ENCODE data around the gene SEPTIN8. TPM values are rescaled to one million over a fixed set of nuclear protein-coding genes. Genes with fewer than 3 reads are reported as not detected.

Gene SEPTIN8
- total and polyA plus RNA-seq, 2 of the 8 experiments (the other 6 are each of a cell fraction or from before 2014, with no cell fraction given), result 21.2 to 33.0 TPM

DNA sequence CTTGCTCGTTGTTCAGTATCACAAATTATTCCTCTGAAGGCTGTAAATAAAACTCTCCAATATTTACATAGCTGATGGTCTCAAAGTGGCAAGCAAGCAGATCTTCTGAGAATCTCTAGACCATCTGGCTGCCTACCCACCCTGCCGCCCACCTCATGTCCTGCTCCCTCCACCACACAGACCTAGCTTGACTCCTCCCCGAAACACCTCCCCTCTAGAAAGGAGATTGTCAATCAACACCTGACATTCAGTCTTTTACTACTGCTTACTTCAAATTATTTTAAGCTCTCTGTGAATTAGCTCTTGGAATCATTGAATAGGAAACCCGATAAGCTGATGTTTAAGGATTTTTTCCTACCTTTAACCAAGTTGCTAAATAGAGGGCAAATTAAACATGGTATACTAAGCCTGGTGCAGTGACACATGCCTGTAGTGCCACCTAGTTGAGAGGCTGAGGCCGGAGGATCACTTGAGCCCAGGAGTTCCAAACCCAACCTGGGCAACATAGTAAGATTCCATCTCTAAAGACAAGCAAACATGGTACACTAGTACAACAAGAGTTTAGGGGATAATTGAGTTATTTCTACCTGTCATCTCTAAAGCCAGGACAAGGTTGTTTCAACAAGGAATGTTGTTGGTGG, 25.1 kb upstream of the SEPTIN8 start:
- peaks cover 0 to 3% (median 1%) of the 10 kb centered on the region in 4 experiments; a peak in 5 of 7 replicates for H3K4me1 ChIP-seq (replicated peaks in 1 of 4; ENCODE audit: control insufficient read depth in 3 of 4, insufficient read depth in 4 of 4, low read length in 3 of 4)
- H3K4me3 ChIP-seq (ENCODE audit: extremely low read depth in 1 of 4, insufficient read depth in 2 of 4, low read depth in 3 of 4, low read length in 4 of 4), result no peak overlapping the region
- no peak for FAIRE-seq
- no peak overlapping the region for H3K18ac ChIP-seq (ENCODE audit: extremely low read depth, low read length)
- TF ChIP-seq, protein P1, sequence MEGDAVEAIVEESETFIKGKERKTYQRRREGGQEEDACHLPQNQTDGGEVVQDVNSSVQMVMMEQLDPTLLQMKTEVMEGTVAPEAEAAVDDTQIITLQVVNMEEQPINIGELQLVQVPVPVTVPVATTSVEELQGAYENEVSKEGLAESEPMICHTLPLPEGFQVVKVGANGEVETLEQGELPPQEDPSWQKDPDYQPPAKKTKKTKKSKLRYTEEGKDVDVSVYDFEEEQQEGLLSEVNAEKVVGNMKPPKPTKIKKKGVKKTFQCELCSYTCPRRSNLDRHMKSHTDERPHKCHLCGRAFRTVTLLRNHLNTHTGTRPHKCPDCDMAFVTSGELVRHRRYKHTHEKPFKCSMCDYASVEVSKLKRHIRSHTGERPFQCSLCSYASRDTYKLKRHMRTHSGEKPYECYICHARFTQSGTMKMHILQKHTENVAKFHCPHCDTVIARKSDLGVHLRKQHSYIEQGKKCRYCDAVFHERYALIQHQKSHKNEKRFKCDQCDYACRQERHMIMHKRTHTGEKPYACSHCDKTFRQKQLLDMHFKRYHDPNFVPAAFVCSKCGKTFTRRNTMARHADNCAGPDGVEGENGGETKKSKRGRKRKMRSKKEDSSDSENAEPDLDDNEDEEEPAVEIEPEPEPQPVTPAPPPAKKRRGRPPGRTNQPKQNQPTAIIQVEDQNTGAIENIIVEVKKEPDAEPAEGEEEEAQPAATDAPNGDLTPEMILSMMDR (IDR thresholded peaks at IDR 0.05; ENCODE audit: control extremely low read depth in 1 of 3, insufficient read depth in 1 of 3, low read depth in 1 of 3, low read length in 3 of 3), result peak in 2 of 3 experiments; percentile 9 to 13; a peak in 2 of 4 replicates
- TF ChIP-seq PHF8 (conservative IDR thresholded peaks at IDR 0.05; ENCODE audit: low read depth, low read length), result no peak
- peak; percentile 22 to 41; a peak in 2 of 4 replicates for TF ChIP-seq RAD21 (IDR thresholded peaks at IDR 0.05 in 1 of 2, conservative IDR thresholded peaks at IDR 0.05 in 1 of 2; ENCODE audit: low read depth in 2 of 2, low read length in 2 of 2)
- H3K56ac ChIP-seq (replicated peaks; ENCODE audit: insufficient read length, low read depth, low read length), result peak overlapping the region; percentile 26
- ChIA-PET CTCF (ENCODE audit: partially characterized antibody) (interaction anchor here (0.6 to 3.1 kb wide), 16 partner anchors 9 to 682 kb away, joined by 3 to 19 read pairs (median 5); partner anchors contain the start of genes CCNI2 and SOWAHA), POLR2A (ENCODE audit: partially characterized antibody) (interaction anchor here (1.7 kb wide), 1 partner anchor 22 kb away, joined by 4 read pairs; no protein-coding TSS in a partner anchor)
- no peak for DNase-seq (ENCODE audit: low read depth in 1 of 2, low spot score in 2 of 2)
- H3K23ac ChIP-seq (ENCODE audit: insufficient read length), result no peak overlapping the region
- no peak overlapping the region for H2BK12ac ChIP-seq (ENCODE audit: low read depth, low read length)
- no peak overlapping the region for H2BK5ac ChIP-seq (ENCODE audit: low read depth, low read length)
- H3K27me3 ChIP-seq (replicated peaks in 1 of 4; ENCODE audit: control insufficient read depth in 3 of 4, extremely low read depth in 1 of 4, insufficient read depth in 3 of 4, low read length in 3 of 4), result peaks cover 0 to 1% (median 0%) of the 10 kb centered on the region in 4 experiments; a peak in 1 of 7 replicates
- no peak overlapping the region for H2AFZ ChIP-seq (ENCODE audit: low read length)
- H3K27ac ChIP-seq (ENCODE audit: low read depth, low read length), result no peak overlapping the region
- H2BK120ac ChIP-seq (replicated peaks; ENCODE audit: low read depth, low read length), result no peak overlapping the region
- no peak overlapping the region for H4K8ac ChIP-seq (ENCODE audit: extremely low read depth, insufficient read depth, low read length)
- H3K9me3 ChIP-seq (ENCODE audit: insufficient read depth in 2 of 2, low read depth in 1 of 2, low read length in 1 of 2), result no peaks in the 10 kb centered on the region
- H4K5ac ChIP-seq (ENCODE audit: insufficient read length, low read depth, low read length), result no peak overlapping the region
- no peak overlapping the region for H3K4me2 ChIP-seq (ENCODE audit: insufficient read depth in 1 of 2, low read depth in 2 of 2, low read length in 2 of 2)
- H4K20me1 ChIP-seq (replicated peaks in 1 of 2; ENCODE audit: control insufficient read depth in 1 of 2, insufficient read depth in 2 of 2, low read length in 2 of 2), result no peaks in the 10 kb centered on the region
- no peak overlapping the region for H3K4ac ChIP-seq (replicated peaks; ENCODE audit: insufficient read length, low read depth, low read length)
- H3K36me3 ChIP-seq (ENCODE audit: control insufficient read depth in 2 of 4, insufficient read depth in 4 of 4, low read length in 3 of 4), result no peaks in the 10 kb centered on the region
- no peak overlapping the region for H3K9ac ChIP-seq (replicated peaks in 1 of 4; ENCODE audit: extremely low read depth in 1 of 4, low read depth in 3 of 4, low read length in 3 of 4)
- H3K79me1 ChIP-seq (ENCODE audit: low read depth, low read length), result no peaks in the 10 kb centered on the region
- H2BK20ac ChIP-seq (ENCODE audit: low read length), result no peak overlapping the region
- no peak overlapping the region for H3K14ac ChIP-seq (ENCODE audit: insufficient read length)
- peaks cover 2% of the 10 kb centered on the region; the same call in 1 of the 2 replicates for H3K23me2 ChIP-seq (ENCODE audit: low read depth, low read length)
- H2BK15ac ChIP-seq (ENCODE audit: low read length), result no peak overlapping the region
- no peak overlapping the region for H4K91ac ChIP-seq (replicated peaks; ENCODE audit: insufficient read length, low read length)
- WGBS, 2 experiments (ENCODE audit: extremely low coverage in 1 of 2, insufficient coverage in 1 of 2, insufficient read length in 1 of 2, insufficient replicate concordance in 2 of 2, low coverage in 1 of 2, low lambda C conversion rate in 2 of 2, missing lambda C conversion rate in 1 of 2), result 87% methylated on average over 5 of the region's 5 CpGs; no CpG with 5 or more reads in 1 of the 2 experiments
- no peaks in the 10 kb centered on the region for H3K79me2 ChIP-seq (ENCODE audit: control insufficient read depth in 1 of 2, insufficient read depth in 2 of 2, low read length in 2 of 2)
- H2AK5ac ChIP-seq (ENCODE audit: low read depth, low read length), result no peak overlapping the region

Measured in H1 (cell line).